ENCODE data around the gene PTX3.

PTX3 gene

GRCh38 chr3:157392104-157392503 lies 44.5 kb upstream of the PTX3 start:
- TF ChIP-seq NFIC (IDR thresholded peaks at IDR 0.05), result no peak
- no peak for TF ChIP-seq REST (IDR thresholded peaks at IDR 0.05; ENCODE audit: low read depth)
- no peak for TF ChIP-seq TAF1 (IDR thresholded peaks at IDR 0.05; ENCODE audit: low read depth)

GRCh38 chr3:157393113-157393512 lies 43.5 kb upstream of the PTX3 start:
- no peak for TF ChIP-seq REST (IDR thresholded peaks at IDR 0.05; ENCODE audit: low read depth)
- TF ChIP-seq TEAD4 (IDR thresholded peaks at IDR 0.05), result no peak
- no peak for TF ChIP-seq ZBTB7A (IDR thresholded peaks at IDR 0.05; ENCODE audit: low read depth)
- TF ChIP-seq EP300 (IDR thresholded peaks at IDR 0.05; ENCODE audit: borderline replicate concordance), result no peak
- TF ChIP-seq CEBPB (IDR thresholded peaks at IDR 0.05), result no peak
- no peak for TF ChIP-seq MAX (IDR thresholded peaks at IDR 0.05)
- TF ChIP-seq EGR1 (IDR thresholded peaks at IDR 0.05), result no peak
- no peak for TF ChIP-seq TAF1 (IDR thresholded peaks at IDR 0.05; ENCODE audit: low read depth)
- no peak for TF ChIP-seq CREB1 (IDR thresholded peaks at IDR 0.05; ENCODE audit: low read depth)
- TF ChIP-seq RAD21 (IDR thresholded peaks at IDR 0.05; ENCODE audit: low read depth), result no peak
- no peak for TF ChIP-seq USF1 (IDR thresholded peaks at IDR 0.05)

DNA sequence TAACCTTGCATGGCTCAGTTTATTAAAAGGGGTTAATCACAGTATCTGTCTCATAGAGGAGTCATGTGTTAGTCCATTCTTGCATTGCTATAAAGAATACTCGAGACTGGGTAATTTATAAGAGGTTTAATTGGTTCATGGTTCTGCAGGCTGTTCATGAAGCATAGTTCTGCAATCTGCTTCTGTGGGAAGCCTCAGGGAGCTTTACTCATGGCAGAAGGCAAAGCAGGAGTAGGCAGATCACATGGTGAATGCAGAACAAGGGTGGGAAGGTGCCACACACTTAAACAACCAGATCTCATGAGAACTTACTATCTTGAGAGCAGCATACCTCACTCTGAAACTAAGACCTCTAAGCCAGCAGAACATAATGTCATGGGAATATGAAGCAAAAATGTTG lies 42.2 kb upstream of the PTX3 start:
- no peak for TF ChIP-seq MAX (IDR thresholded peaks at IDR 0.05)
- no peak for TF ChIP-seq EGR1 (IDR thresholded peaks at IDR 0.05)
- no peak for TF ChIP-seq ZBTB7A (IDR thresholded peaks at IDR 0.05; ENCODE audit: low read depth)
- TF ChIP-seq TCF12 (IDR thresholded peaks at IDR 0.05; ENCODE audit: low read depth), result no peak
- TF ChIP-seq RAD21 (IDR thresholded peaks at IDR 0.05; ENCODE audit: low read depth), result no peak
- no peak for TF ChIP-seq YY1 (IDR thresholded peaks at IDR 0.05; ENCODE audit: low read depth)

- TF ChIP-seq RAD21 (IDR thresholded peaks at IDR 0.05; ENCODE audit: low read depth), result no peak
- no peak for TF ChIP-seq EGR1 (IDR thresholded peaks at IDR 0.05)
- TF ChIP-seq ZBTB7A (IDR thresholded peaks at IDR 0.05; ENCODE audit: low read depth), result no peak
- TF ChIP-seq FOXM1 (IDR thresholded peaks at IDR 0.05; ENCODE audit: borderline replicate concordance, low read depth), result no peak
- TF ChIP-seq CEBPB (IDR thresholded peaks at IDR 0.05), result no peak
- TF ChIP-seq REST (IDR thresholded peaks at IDR 0.05; ENCODE audit: low read depth), result no peak
- no peak for TF ChIP-seq EP300 (IDR thresholded peaks at IDR 0.05; ENCODE audit: borderline replicate concordance)
- TF ChIP-seq TAF1 (IDR thresholded peaks at IDR 0.05; ENCODE audit: low read depth), result no peak
- no peak for TF ChIP-seq TEAD4 (IDR thresholded peaks at IDR 0.05)
- TF ChIP-seq NFIC (IDR thresholded peaks at IDR 0.05), result no peak
- no peak for TF ChIP-seq YY1 (IDR thresholded peaks at IDR 0.05; ENCODE audit: low read depth)
- no peak for TF ChIP-seq USF1 (IDR thresholded peaks at IDR 0.05)
Measured at GRCh38 chr3:157398598-157398997, 38.1 kb upstream of the PTX3 start.

DNA sequence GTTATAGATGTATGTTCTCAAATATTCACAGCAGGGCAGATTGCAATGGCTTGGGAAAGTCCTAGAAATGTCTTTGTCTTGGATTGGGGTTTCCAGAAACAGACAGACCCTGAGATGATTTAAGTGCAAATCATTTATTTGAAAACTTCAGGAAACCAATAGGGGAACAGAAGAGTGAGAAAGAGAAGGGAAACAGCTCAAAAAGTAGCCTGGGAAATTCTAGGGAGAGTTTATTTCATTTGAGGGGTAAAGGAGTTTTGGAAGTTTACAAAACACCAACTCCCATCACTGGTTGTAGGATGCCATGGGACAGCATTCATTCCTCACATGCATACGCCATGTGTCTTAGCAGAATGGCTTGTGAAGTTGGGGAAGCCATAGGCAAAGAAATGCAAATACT lies 32.3 kb upstream of the PTX3 start:
- TF ChIP-seq CREB1 (IDR thresholded peaks at IDR 0.05; ENCODE audit: low read depth) (no peak), EGR1 (IDR thresholded peaks at IDR 0.05) (no peak), RAD21 (IDR thresholded peaks at IDR 0.05; ENCODE audit: low read depth) (no peak), TAF1 (IDR thresholded peaks at IDR 0.05; ENCODE audit: low read depth) (no peak), FOXM1 (IDR thresholded peaks at IDR 0.05; ENCODE audit: borderline replicate concordance, low read depth) (no peak), NFIC (IDR thresholded peaks at IDR 0.05) (no peak), CEBPB (IDR thresholded peaks at IDR 0.05) (no peak), USF1 (IDR thresholded peaks at IDR 0.05) (no peak), TEAD4 (IDR thresholded peaks at IDR 0.05) (no peak), REST (IDR thresholded peaks at IDR 0.05; ENCODE audit: low read depth) (no peak), MAX (IDR thresholded peaks at IDR 0.05) (no peak), EP300 (IDR thresholded peaks at IDR 0.05; ENCODE audit: borderline replicate concordance) (no peak), ZBTB7A (IDR thresholded peaks at IDR 0.05; ENCODE audit: low read depth) (no peak), TCF12 (IDR thresholded peaks at IDR 0.05; ENCODE audit: low read depth) (no peak), YY1 (IDR thresholded peaks at IDR 0.05; ENCODE audit: low read depth) (no peak)
